Progenitor cell of endocrine pancreas (in vitro differentiated cells): Measurements from ENCODE around the gene TTBK2. TPM values are rescaled to one million over a fixed set of nuclear protein-coding genes. Genes with fewer than 3 reads are reported as not detected.
"Not testable (repeated sequence)": the region's sequence is repeated elsewhere in the genome, so short reads cannot be mapped to it uniquely, and the experiment has no call there.

Experiments
- DNase-seq: peaks from one replicate; pipeline ENCODE4 v3.0.0; 2021; ENCODE audit warnings: low spot score; ENCODE audit not compliant: unreplicated experiment
- H3K27ac Mint-ChIP-seq: 2 replicates; pipeline ENCODE4 v1.8.0; 2021; ENCODE audit warnings: mild to moderate bottlenecking, moderate library complexity, mixed read lengths
- H3K27me3 Mint-ChIP-seq: 2 replicates; pipeline ENCODE4 v1.8.0; 2021; ENCODE audit warnings: mixed read lengths
- H3K36me3 Mint-ChIP-seq: 2 replicates; pipeline ENCODE4 v1.8.0; 2022; ENCODE audit warnings: mixed read lengths; ENCODE audit not compliant: insufficient read depth
- H3K4me1 Mint-ChIP-seq: 2 replicates; pipeline ENCODE4 v1.8.0; 2021; ENCODE audit warnings: low read depth, mixed read lengths
- H3K4me3 Mint-ChIP-seq: 2 replicates; pipeline ENCODE4 v1.8.0; 2021; ENCODE audit warnings: low read depth, mild to moderate bottlenecking, moderate library complexity, mixed read lengths
- H3K9me3 Mint-ChIP-seq: 2 replicates; pipeline ENCODE4 v1.8.0; 2021; ENCODE audit warnings: low read depth, mixed read lengths
- total RNA-seq: library from RNA; stranded (reverse); gene quantifications from 2 replicates; pipeline ENCODE4 v1.2.1, GENCODE V29; 2021
- TF ChIP-seq, protein P1 (sequence below): fragments of 200-600 bp; sonication (generic); IDR thresholded peaks from one replicate; pipeline ENCODE4 v1.5.0; 2021; ENCODE audit warnings: antibody characterized with exemption, mild to moderate bottlenecking; ENCODE audit not compliant: unreplicated experiment

Gene TTBK2
- total RNA-seq, 1 donor from 2014 or later, result 19.5 TPM

DNA sequence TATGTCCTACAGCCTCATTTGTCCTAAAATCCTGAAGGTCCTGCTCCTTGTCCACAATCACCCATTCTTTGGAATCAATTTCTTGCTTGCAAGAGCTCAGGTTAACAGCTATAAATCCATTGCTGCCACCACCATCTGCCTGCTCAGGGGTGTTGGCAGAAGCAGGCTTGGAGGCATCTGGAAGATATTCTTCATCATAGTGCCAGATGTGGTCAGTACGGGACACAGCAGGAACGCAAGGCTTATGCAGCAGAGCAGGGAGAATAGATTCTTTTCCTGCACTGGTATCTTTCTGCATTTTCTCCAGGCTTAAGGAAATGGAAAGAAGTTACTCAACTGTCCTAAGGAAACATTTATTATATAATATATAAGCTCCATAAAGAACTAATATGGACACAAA lies 145.2 kb downstream of the TTBK2 start:
- H3K27me3 Mint-ChIP-seq, result no peaks in the 10 kb centered on the region
- H3K4me3 Mint-ChIP-seq, result no peak overlapping the region
- TF ChIP-seq, protein P1, sequence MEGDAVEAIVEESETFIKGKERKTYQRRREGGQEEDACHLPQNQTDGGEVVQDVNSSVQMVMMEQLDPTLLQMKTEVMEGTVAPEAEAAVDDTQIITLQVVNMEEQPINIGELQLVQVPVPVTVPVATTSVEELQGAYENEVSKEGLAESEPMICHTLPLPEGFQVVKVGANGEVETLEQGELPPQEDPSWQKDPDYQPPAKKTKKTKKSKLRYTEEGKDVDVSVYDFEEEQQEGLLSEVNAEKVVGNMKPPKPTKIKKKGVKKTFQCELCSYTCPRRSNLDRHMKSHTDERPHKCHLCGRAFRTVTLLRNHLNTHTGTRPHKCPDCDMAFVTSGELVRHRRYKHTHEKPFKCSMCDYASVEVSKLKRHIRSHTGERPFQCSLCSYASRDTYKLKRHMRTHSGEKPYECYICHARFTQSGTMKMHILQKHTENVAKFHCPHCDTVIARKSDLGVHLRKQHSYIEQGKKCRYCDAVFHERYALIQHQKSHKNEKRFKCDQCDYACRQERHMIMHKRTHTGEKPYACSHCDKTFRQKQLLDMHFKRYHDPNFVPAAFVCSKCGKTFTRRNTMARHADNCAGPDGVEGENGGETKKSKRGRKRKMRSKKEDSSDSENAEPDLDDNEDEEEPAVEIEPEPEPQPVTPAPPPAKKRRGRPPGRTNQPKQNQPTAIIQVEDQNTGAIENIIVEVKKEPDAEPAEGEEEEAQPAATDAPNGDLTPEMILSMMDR, result no peak
- H3K27ac Mint-ChIP-seq, result no peak overlapping the region
- H3K4me1 Mint-ChIP-seq, result no peaks in the 10 kb centered on the region
- peaks cover 4% of the 10 kb centered on the region for H3K36me3 Mint-ChIP-seq
- DNase-seq, result no peak
- H3K9me3 Mint-ChIP-seq, result no peaks in the 10 kb centered on the region

DNA sequence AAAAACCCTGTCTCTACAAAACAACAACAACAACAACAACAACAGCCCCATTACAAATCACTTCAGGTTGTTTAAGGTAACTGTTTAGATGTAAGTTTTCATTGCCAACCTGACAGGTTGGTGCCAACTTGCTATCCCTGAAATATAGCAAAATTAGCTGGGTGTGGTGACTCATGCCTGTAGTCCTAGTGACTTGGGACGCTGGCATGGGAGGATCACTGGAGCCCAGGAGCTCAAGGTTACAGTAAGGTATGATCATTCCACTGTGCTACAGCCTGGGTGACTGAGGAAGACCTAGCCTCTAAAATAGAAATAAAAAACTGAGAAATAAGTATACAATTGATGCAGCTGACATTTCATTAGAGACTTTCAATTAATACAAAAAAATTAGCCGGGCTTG lies 147.7 kb downstream of the TTBK2 start:
- H3K9me3 Mint-ChIP-seq, result no peaks in the 10 kb centered on the region
- TF ChIP-seq, protein P1, result no peak

DNA sequence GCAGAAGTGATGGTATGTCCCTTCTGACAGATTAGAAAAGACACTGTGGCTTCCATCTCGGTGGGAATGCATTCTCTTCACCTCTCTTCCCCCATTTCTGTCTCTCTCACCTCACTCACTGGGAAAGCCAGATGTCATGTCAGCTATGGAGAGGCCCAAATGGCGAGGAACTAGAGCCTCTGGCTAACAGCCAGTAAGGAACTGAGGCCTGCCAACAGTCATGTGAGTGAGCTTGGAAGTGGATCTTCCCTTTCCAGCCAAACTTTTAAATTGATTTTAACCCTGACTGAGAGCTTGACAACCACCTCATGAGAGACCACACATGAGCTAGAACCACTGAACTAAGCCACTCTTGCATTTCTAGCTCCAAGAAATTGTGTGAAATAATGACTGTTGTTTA lies 148.4 kb downstream of the TTBK2 start:
- TF ChIP-seq, protein P1, result no peak
- no peak for DNase-seq
- Mint-ChIP-seq H3K27me3 (no peaks in the 10 kb centered on the region), H3K36me3 (peaks cover 19% of the 10 kb centered on the region), H3K4me3 (no peak overlapping the region), H3K4me1 (peaks cover 2% of the 10 kb centered on the region), H3K9me3 (peaks cover 2% of the 10 kb centered on the region), H3K27ac (no peak overlapping the region)

More for the DNA sequence above, 147.7 kb downstream of the TTBK2 start:
- H3K27me3 Mint-ChIP-seq, result no peaks in the 10 kb centered on the region
- H3K4me3 Mint-ChIP-seq, result no peak overlapping the region
- no peak for DNase-seq
- no peaks in the 10 kb centered on the region for H3K4me1 Mint-ChIP-seq
- no peak overlapping the region for H3K27ac Mint-ChIP-seq
- H3K36me3 Mint-ChIP-seq, result peaks cover 16% of the 10 kb centered on the region

DNA sequence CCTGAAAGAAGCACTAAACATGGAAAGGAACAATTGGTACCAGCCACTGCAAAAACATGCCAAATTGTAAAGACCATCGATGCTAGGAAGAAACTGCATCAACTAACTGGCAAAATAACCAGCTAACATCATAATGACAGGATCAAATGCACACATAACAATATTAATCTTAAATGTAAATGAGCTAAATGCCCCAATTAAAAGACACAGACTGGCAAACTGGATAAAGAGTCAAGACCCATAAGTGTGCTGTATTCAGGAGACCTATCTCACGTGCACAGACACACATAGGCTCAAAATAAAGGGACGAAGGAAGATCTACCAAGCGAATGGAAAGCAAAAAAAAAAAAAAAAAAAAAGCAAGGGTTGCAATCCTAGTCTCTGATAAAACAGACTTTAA lies 154.5 kb downstream of the TTBK2 start:
- H3K4me1 Mint-ChIP-seq, result peaks cover 15% of the 10 kb centered on the region
- H3K36me3 Mint-ChIP-seq, result peaks cover 35% of the 10 kb centered on the region
- H3K9me3 Mint-ChIP-seq, result peaks cover 18% of the 10 kb centered on the region
- H3K4me3 Mint-ChIP-seq, H3K27me3 Mint-ChIP-seq, DNase-seq, H3K27ac Mint-ChIP-seq: not testable (repeated sequence)

DNA sequence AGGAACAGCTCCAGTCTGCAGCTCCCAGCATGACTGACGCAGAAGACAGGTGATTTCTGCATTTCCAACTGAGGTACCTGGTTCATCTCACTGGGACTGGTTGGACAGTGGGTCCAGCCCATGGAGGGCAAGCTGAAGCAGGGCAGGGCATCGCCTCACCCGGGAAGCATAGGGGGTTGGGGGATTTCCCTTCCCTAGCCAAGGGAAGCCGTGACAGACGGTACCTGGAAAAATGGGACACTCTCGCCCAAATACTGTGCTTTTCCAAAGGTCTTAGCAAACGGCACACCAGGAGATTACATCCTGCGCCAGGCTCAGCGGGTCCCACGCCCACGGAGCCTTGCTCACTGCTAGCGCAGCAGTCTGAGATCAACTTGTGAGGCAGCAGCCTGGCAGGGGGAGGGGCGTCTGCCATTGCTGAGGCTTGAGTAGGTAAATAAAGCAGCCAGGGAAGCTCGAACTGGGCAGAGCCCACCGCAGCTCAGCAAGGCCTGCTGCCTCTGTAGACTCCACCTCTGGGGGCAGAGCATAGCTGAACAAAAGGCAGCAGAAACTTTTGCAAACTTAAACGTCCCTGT lies 156.3 kb downstream of the TTBK2 start:
- H3K27ac Mint-ChIP-seq, result peak overlapping the region; percentile 33
- peak overlapping the region; percentile 51 for H3K4me3 Mint-ChIP-seq
- peaks cover 15% of the 10 kb centered on the region for H3K4me1 Mint-ChIP-seq
- peak; percentile 27 for DNase-seq
- peaks cover 32% of the 10 kb centered on the region for H3K36me3 Mint-ChIP-seq
- not testable (repeated sequence) for H3K27me3 Mint-ChIP-seq
- H3K9me3 Mint-ChIP-seq, result peaks cover 25% of the 10 kb centered on the region
- TF ChIP-seq, protein P1, result peak; percentile 7

DNA sequence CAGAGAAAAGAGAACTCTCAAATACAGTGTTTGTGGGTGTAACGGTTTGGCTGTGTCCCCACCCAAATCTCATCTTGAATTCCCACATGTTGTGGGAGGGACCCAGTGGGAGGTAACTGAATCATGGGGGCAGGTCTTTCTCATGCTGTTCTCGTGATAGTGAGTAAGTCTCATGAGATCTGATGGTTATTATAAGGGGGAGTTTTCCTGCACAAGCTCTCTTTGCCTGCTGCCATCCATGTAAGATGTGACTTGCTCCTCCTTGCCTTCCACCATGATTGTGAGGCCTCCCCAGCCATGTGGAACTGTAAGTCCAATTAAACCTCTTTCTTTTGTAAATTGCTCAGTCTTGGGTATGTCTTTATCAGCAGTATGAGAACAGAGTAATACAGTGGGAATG lies 158.8 kb downstream of the TTBK2 start:
- DNase-seq, H3K4me1 Mint-ChIP-seq, H3K27me3 Mint-ChIP-seq, H3K4me3 Mint-ChIP-seq, H3K27ac Mint-ChIP-seq: not testable (repeated sequence)
- Mint-ChIP-seq H3K36me3 (peaks cover 24% of the 10 kb centered on the region), H3K9me3 (peaks cover 21% of the 10 kb centered on the region)
